Panc1 (cell line): ENCODE results near the gene CPM. TPM values are rescaled to one million over a fixed set of nuclear protein-coding genes. Genes with fewer than 3 reads are reported as not detected.
A peak's percentile ranks its signal among the peaks of the same experiment; 100 is the strongest.

Source experiments
- ATAC-seq: fragments of 200-7000 bp; cut with Tn5 transposase; 2 replicates; pipeline ENCODE4 v1.9.1; 2020; ENCODE audit warnings: mild to moderate bottlenecking, moderate library complexity
- BruUV-seq: library from RNA; stranded (reverse); fragments of 400-500 nt; replicated peaks from 2 replicates; lab custom pipeline; 2021; lab: Mats Ljungman, UMichigan
- CTCF ChIA-PET: fragments of 300-600 bp; sonication (Branson Sonifier 250); formaldehyde crosslinking; loops from one replicate; lab custom pipeline; 2022; ENCODE audit warnings: antibody characterized with exemption; lab: Charles Lee
- POLR2A ChIA-PET: fragments of 300-600 bp; sonication (Branson Sonifier 250); formaldehyde crosslinking; loops from one replicate; lab custom pipeline; 2022; ENCODE audit warnings: antibody characterized with exemption; lab: Charles Lee
- DNase-seq: peaks from one replicate; pipeline ENCODE4 v3.0.0-alpha.2; 2010; ENCODE audit warnings: low read depth, low spot score
- H3K27ac ChIP-seq: 2 replicates; pipeline ENCODE4 v1.5.1; 2011; ENCODE audit warnings: mild to moderate bottlenecking, low read length, inconsistent platforms
- H3K27me3 ChIP-seq: fragments of 200-500 bp; sonication (Bioruptor generic); 2 replicates; pipeline ENCODE4 v1.6.0; 2014; ENCODE audit warnings: low read length, inconsistent platforms; ENCODE audit not compliant: control insufficient read depth, insufficient read depth
- H3K36me3 ChIP-seq: fragments of 200-500 bp; sonication (Bioruptor generic); 2 replicates; pipeline ENCODE4 v1.5.1; 2014; ENCODE audit warnings: inconsistent platforms, mild to moderate bottlenecking, low read length, moderate library complexity; ENCODE audit not compliant: control insufficient read depth, insufficient read depth
- H3K4me1 ChIP-seq: 2 replicates; pipeline ENCODE4 v1.5.1; 2011; ENCODE audit warnings: inconsistent platforms, mild to moderate bottlenecking, low read length, moderate library complexity; ENCODE audit not compliant: control insufficient read depth, insufficient read depth
- H3K4me3 ChIP-seq, 2 experiments: 2 replicates each; pipeline ENCODE4 v1.5.1; 2011 to 2012; ENCODE audit warnings: low read depth in 2 of 2, low read length in 2 of 2, mild to moderate bottlenecking in 2 of 2, inconsistent platforms in 1 of 2, moderate library complexity in 1 of 2
- H3K9me3 ChIP-seq: fragments of 200-500 bp; sonication (Bioruptor generic); 2 replicates; pipeline ENCODE4 v1.5.1; 2014; ENCODE audit warnings: low read depth, mild to moderate bottlenecking, inconsistent platforms, low read length, moderate library complexity; ENCODE audit not compliant: control insufficient read depth, insufficient read depth
- CTCF ChIP-seq: fragments of 450-650 bp; IDR thresholded peaks from 2 replicates; pipeline ENCODE4 v1.5.1; 2017; ENCODE audit warnings: mild to moderate bottlenecking
- POLR2AphosphoS5 ChIP-seq: IDR thresholded peaks from 2 replicates; pipeline ENCODE4 v1.6.1; 2012; ENCODE audit warnings: mild to moderate bottlenecking, low read depth, low read length, moderate library complexity
- REST ChIP-seq, 2 experiments: IDR thresholded peaks; 2 replicates each; pipeline ENCODE4 v1.6.1; 2011 to 2012; ENCODE audit warnings: low read depth in 2 of 2, control low read depth in 1 of 2, low read length in 1 of 2, mild to moderate bottlenecking in 1 of 2, moderate library complexity in 1 of 2; ENCODE audit not compliant: insufficient read depth in 1 of 2
- SIN3A ChIP-seq: IDR thresholded peaks from 2 replicates; pipeline ENCODE4 v1.6.1; 2012; ENCODE audit warnings: low read depth, mild to moderate bottlenecking, low read length, moderate library complexity, borderline replicate concordance; ENCODE audit not compliant: insufficient read depth
- TCF7L2 ChIP-seq: IDR thresholded peaks from 2 replicates; pipeline ENCODE4 v1.6.1; 2011; ENCODE audit warnings: mild to moderate bottlenecking, low read depth, low read length, inconsistent platforms
- in situ Hi-C: cut with HindIII; loops from 2 replicates; pipeline ENCODE4 v1.10.0; 2016; ENCODE audit warnings: low sequenced_read_pairs, low pct_unique_long_range_greater_than_20kb
- intact Hi-C: fragments of 100-400 bp; cut with micrococcal nuclease; formaldehyde crosslinking; loops from one replicate; pipeline ENCODE4 v1.10.0; 2022; ENCODE audit not compliant: unreplicated experiment
- total RNA-seq: library from RNA; stranded (reverse); gene quantifications from one replicate; pipeline ENCODE4 v1.2.1, GENCODE V29; 2021; ENCODE audit not compliant: unreplicated experiment

CPM gene
- total RNA-seq, 1 experiment from 2014 or later, result 11.2 TPM

DNA sequence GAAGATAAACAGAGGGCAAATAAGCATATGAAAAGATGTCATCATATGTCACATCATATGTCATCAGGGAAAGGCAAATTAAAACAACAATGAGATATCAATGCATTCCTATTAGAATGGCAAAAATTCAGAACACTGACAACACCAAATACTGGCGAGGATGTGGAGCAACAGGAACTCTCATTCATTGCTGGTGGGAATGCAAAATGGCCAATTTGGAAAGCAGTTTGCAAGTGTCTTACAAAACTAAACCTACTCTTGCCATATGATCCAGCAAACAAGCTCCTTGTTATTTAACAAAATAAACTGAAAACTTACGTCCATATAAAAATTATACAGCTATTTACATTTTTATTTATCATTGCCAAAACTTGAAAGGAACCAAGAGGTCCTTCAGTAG, 32.7 kb downstream of the CPM start:
- intact Hi-C loops, result no loop called here

DNA sequence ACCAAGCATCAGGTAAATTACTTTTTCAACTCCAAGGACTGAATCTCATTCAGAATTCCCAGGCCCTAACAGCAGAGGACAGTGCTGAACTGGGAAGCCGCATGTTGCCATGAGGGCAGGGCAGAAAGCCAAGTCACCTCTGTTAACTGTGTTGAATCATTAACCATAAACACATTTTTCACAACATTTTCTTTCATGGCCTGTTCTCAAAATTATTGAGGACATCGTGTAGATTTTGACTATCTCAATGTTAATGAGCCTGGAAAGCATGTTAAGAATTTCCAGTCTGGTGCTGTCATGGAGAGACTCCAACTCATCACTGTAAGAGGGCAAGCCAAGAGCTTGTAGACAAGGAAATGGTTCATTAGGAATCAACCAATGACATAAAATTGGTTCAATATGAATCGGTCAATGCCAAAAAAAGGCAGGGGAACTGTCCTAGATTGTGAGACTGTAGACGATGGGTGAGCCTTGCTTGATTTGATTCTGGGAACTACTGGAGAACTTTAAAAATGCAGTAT, 33.7 kb downstream of the CPM start:
- CTCF ChIA-PET, result no interaction called here
- ATAC-seq, result no peak
- no TSS peak for BruUV-seq
- H3K27me3 ChIP-seq, result no peaks in the 10 kb centered on the region
- no peak for DNase-seq
- TF ChIP-seq CTCF, result peak; percentile 34
- no peak for TF ChIP-seq POLR2AphosphoS5
- in situ Hi-C loops (no loop called here), intact Hi-C loops (no loop called here)
- no peaks in the 10 kb centered on the region for H3K9me3 ChIP-seq
- no peaks in the 10 kb centered on the region for H3K36me3 ChIP-seq
- H3K4me3 ChIP-seq, result no peak overlapping the region
- H3K4me1 ChIP-seq, result no peaks in the 10 kb centered on the region
- H3K27ac ChIP-seq, result no peak overlapping the region
- POLR2A ChIA-PET, result no interaction called here

More for the DNA sequence above, 32.7 kb downstream of the CPM start:
- no TSS peak for BruUV-seq
- no peak overlapping the region for H3K27ac ChIP-seq
- TF ChIP-seq POLR2AphosphoS5, result no peak
- no peak for TF ChIP-seq REST (IDR thresholded peaks at IDR 0.05; ENCODE audit: insufficient read depth in 1 of 2, low read depth in 2 of 2, low read length in 1 of 2)
- TF ChIP-seq TCF7L2, result no peak
- TF ChIP-seq CTCF, result no peak
- no peak for TF ChIP-seq SIN3A
- no peaks in the 10 kb centered on the region for H3K4me1 ChIP-seq
- ATAC-seq, result no peak
- DNase-seq, result no peak
- no peaks in the 10 kb centered on the region for H3K27me3 ChIP-seq
- H3K9me3 ChIP-seq, result no peaks in the 10 kb centered on the region
- H3K36me3 ChIP-seq, result no peaks in the 10 kb centered on the region
- CTCF ChIA-PET, result no interaction called here
- in situ Hi-C loops, result no loop called here
- POLR2A ChIA-PET, result no interaction called here
- H3K4me3 ChIP-seq, result no peak overlapping the region
